ENCODE measurements around the gene XRCC2.
A peak's percentile ranks its signal among the peaks of the same experiment; 100 is the strongest.

The XRCC2 gene

DNA sequence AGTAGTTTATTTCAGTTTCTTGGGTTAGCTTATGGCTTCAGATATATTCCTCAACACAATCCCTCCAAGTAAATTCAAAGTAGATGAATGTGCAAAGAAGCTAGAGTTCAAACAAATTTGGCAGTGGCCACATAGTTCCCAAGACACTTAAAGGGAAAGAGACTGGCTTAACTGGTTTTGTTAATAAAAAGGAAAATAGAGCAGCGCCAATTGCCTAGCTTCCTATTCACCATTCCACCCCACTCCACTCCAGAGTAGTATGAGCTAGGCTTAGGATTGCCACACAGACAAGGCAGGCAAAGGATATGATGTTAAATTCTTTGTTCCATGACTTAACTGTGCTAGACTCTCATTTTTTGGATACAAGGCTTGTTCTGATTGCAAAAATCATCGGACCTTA, 2.0 kb downstream of the XRCC2 start:
- ChIA-PET CTCF (no interaction called here), POLR2A (ENCODE audit: low non-redundant PET) (no interaction called here)
- TF ChIP-seq, protein P1, sequence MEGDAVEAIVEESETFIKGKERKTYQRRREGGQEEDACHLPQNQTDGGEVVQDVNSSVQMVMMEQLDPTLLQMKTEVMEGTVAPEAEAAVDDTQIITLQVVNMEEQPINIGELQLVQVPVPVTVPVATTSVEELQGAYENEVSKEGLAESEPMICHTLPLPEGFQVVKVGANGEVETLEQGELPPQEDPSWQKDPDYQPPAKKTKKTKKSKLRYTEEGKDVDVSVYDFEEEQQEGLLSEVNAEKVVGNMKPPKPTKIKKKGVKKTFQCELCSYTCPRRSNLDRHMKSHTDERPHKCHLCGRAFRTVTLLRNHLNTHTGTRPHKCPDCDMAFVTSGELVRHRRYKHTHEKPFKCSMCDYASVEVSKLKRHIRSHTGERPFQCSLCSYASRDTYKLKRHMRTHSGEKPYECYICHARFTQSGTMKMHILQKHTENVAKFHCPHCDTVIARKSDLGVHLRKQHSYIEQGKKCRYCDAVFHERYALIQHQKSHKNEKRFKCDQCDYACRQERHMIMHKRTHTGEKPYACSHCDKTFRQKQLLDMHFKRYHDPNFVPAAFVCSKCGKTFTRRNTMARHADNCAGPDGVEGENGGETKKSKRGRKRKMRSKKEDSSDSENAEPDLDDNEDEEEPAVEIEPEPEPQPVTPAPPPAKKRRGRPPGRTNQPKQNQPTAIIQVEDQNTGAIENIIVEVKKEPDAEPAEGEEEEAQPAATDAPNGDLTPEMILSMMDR (conservative IDR thresholded peaks at IDR 0.05; ENCODE audit: low read depth) = no peak
- no peak for DNase-seq (ENCODE audit: low spot score)
- H3K27ac ChIP-seq = no peak overlapping the region

DNA sequence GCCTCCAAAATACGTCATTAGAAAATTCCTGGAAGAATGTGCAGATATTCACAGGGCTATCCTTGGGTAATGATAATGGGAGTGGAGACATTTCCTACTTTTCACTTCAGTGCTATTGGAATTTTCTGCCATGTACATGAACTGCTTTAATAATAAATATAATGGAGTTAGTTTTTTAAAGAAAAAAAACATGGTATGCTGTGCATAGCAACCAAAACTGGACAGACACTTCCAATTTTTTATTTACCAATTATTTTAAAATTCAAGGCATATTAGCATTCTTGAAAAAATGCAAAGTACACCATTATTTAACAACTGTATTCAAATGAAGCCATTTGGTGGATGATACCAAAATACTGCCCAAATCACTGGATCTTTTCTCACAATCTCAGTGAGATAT, 3.3 kb downstream of the XRCC2 start:
- ChIA-PET CTCF (no interaction called here), POLR2A (ENCODE audit: low non-redundant PET) (no interaction called here)
- TF ChIP-seq, protein P1 (conservative IDR thresholded peaks at IDR 0.05; ENCODE audit: low read depth) = no peak
- no peak for DNase-seq (ENCODE audit: low spot score)
- no peak overlapping the region for H3K27ac ChIP-seq

DNA sequence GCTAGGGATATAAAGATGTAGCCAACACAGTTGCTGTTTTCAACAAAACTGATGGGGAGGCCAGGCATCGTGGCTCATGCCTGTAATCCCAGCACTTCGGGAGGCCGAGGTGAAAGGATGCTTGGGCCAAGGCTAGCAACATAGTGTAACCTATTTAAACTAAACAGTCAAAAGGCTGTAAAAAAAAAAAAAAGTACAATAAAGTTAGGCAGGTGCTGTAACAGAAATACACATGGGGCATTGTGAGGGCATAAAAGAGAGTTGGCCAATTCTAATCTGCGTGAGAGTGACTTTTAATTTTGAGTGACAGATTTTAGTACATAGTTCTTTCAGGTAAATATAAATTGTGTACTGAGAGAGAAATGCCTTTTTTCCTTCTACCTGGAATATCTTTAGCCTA, 6.2 kb downstream of the XRCC2 start:
- DNase-seq (ENCODE audit: low spot score) = no peak
- CTCF ChIA-PET = no interaction called here
- POLR2A ChIA-PET (ENCODE audit: low non-redundant PET) = no interaction called here
- no peak overlapping the region for H3K27ac ChIP-seq
- TF ChIP-seq, protein P1 (conservative IDR thresholded peaks at IDR 0.05; ENCODE audit: low read depth) = no peak

DNA sequence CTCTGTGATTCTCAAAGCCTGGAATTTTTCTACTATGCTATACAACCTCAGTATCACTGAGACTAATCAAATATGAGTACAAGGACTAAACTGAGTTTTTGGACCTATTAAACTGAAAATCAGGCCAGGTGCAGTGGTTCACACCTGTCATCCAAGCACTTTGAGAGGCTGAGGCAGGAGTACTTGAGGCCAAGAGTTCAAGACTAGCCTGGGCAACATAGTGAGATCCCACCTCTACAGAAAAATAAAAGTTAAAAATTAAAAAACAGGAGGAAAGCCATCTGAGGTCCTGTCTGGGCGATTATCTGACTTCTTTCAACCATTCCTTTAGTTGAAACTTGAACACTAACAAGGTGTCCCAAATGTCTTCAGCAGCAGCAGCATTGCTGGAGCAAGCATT, 7.0 kb downstream of the XRCC2 start:
- ChIA-PET CTCF (no interaction called here), POLR2A (ENCODE audit: low non-redundant PET) (no interaction called here)
- DNase-seq (ENCODE audit: low spot score) = no peak
- TF ChIP-seq, protein P1 (conservative IDR thresholded peaks at IDR 0.05; ENCODE audit: low read depth) = no peak
- no peak overlapping the region for H3K27ac ChIP-seq

DNA sequence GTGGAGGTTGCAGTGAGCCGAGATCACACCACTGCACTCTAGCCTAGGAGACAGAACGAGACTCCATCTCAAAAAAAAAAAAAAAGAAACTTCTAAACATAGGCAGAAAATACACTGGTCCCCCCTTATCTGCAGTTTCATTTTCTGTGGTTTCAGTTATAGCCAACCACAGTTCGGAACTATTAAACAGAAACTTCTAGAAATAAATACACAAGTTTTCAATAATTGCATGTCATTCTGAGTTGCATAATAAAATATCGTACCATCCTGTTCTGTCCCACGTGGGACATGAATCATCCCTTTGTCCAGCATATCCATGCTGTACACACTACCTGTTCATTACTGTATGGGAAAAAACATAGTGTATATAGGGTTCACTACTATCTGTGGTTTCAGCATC, 8.0 kb downstream of the XRCC2 start:
- no peak for DNase-seq (ENCODE audit: low spot score)
- TF ChIP-seq, protein P1 (conservative IDR thresholded peaks at IDR 0.05; ENCODE audit: low read depth) = no peak
- ChIA-PET POLR2A (ENCODE audit: low non-redundant PET) (no interaction called here), CTCF (no interaction called here)
- no peak overlapping the region for H3K27ac ChIP-seq

DNA sequence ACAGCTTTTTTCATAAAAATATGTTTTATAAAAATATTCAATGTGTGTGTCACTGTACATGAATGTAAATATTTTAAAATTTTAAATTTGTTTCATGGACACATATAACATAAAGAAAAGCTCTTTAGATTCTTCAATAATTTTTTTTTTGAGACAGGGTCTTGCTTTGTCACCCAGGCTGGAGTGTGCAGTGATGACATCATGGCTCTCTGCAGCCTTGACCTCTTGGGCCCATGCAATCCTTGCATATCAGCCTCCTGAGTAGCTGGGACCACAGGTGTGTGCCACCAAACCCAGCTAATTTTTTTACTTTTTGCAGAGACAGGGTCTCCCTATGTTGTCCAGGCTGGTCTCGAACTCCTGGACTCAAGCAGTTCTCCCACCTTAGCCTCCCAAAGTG, 9.9 kb downstream of the XRCC2 start:
- H3K27ac ChIP-seq = no peak overlapping the region
- no peak for DNase-seq (ENCODE audit: low spot score)
- POLR2A ChIA-PET (ENCODE audit: low non-redundant PET) = no interaction called here
- TF ChIP-seq, protein P1 (conservative IDR thresholded peaks at IDR 0.05; ENCODE audit: low read depth) = no peak
- CTCF ChIA-PET = no interaction called here

DNA sequence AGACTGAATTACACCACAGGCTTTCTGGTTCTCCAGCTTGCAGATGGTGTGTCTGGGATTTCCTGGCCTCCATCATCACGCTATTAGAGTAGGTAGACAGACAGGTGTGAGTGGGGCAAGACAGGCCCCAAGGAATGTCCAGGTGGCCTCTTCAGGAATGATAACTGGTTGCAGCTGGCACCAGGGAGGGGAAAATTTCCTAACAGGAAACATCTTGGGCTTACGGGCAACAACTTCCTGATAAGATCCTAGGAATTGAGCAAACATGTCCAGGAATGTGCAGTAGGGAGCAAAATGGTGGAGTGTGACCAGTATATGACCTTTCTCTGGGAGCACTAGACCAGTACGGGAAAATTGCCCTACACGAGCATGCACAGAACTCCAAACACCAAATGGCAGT, 11.3 kb downstream of the XRCC2 start:
- DNase-seq (ENCODE audit: low spot score) = no peak
- ChIA-PET CTCF (no interaction called here), POLR2A (ENCODE audit: low non-redundant PET) (no interaction called here)
- peak overlapping the region; percentile 32 for H3K27ac ChIP-seq
- TF ChIP-seq, protein P1 (conservative IDR thresholded peaks at IDR 0.05; ENCODE audit: low read depth) = no peak
